GM18520 (cell line): ENCODE results near the gene OAT.
A peak's percentile ranks its signal among the peaks of the same experiment; 100 is the strongest.

ENCODE experiments used
- ATAC-seq: cut with Tn5 transposase; IDR thresholded peaks from one replicate; pipeline ENCODE4 v1.9.1; 2021; ENCODE audit not compliant: unreplicated experiment

The OAT gene

DNA sequence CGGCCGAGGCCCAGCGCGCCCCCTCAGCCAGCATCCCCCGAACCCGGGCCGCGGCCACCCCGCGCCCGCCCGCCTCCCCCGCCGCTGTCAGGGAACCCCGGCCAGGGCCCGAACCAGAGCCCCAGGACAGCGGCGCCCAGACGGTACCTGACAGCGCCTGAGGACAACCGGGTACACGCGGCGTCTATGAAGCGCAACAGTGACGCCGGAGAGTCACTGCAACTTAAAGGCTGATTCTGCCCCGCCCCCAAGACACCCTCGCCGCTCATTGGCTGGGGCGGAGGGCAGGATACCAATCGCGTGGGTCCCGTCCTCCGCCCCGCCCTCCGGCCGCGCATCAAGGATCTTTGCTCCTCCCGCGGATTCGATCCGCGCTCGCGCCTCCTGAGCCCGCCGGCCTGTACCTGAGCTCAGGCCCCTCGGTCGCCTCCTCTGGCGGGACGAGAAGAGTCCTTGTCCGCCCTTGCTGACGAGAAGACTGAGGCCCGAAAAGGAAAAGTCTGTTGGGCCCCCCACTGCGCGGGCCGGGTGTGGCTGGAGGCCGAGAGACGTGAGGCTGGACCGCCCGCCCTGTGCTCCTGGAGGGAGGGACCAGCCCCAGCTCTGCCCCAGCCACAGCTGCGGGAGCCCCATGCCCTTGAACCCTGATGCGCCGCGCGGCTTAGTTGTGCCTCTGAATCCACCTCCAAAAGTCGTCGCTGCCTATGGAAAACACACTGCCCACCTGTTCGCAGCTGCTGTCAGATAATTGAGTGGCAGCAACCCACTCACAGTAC lies at the start of gene OAT:
OAT (minus strand) TSS at position 198 of the 776 bp plus-strand sequence. CDS start 6,752 bp downstream, outside the sequence.
- peak; percentile 88 for ATAC-seq

DNA sequence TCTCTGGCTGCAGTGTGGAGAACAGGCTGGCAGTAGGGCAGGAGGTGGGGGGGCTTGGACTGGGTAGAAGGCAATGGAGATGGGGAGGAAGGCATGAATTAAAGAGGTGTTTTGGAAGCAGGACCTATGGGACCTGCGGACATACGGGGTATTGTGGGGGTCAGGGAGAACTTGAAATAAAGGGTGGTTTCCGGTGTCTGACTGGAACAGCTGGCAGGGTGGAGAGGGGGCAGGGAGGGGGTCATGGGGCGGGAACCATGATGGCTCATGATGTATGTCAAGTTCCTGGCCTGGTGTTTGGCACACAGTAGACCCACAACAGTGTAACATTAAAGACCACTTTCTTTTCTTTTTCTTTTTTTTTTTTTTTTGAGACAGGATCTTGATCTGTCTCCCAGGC lies 48.4 kb upstream of the OAT start:
- no peak for ATAC-seq

DNA sequence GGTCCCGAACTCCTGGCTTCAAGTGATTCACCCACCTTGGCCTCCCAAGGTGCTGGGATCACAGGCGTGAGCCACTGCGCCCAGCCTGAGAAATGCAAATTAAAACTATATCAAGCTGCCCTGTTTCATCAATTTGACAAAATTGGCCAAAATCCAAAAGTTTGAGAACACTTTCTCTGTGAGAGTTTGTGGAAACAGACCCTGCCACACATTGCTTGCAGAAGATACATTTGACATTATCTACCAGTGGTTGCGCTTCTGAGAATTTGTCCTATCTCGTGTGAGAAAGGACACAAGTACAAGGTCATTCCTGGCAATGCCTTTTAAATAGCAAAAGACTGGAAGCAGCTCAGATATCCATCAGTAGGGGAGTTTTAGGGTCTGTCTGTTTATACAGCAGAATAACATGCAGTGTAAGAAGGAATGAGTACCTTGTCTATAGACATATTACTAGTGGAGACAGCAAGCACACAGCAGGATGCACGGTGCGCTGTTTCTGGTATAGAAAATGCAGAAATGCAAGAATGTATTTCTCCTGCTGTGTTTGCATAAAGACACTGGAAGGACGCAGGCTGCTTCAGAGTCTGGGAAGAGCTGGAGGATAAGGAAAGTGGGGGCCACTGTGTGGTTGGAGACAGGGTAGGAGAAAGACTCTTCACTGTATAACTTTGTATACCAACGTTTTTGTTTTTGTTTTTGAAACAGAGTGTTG lies 47.2 kb upstream of the OAT start:
- ATAC-seq = no peak

DNA sequence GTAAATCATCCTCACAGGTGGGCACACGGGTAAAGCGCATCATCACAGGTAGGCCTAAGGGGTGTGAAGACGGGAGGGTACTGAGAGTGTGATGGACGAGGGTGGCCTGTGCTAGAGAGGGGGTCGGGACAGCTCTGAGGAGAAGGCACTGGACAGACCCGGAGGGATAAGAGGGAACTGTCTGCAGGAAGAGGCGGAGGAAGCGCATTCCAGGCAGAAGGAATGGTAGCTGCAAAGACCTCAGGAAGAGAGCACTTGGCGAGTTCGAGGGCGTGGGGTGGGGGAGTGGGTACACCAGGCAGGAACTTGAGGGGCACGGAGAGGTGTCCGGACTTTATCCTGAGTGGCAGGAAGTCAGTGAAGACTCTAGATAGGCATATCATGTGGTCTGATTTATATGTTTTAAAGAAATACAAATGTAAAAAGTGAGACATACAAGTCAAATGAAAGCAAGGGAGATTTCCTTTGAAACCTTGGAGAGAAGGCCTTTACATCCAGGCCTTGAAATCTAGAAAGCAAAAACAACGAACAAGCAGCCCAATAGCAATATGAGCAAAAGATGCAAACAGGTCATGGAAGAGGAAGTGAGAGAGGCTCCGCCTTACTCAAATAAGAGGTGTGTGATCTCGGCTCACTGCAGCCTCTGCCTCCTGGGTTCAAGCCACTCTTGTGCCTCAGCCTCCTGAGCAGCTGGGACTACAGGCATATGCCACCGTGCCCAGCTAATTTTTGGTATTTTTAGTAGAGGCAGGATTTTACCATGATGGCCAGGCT lies 46.5 kb upstream of the OAT start:
- ATAC-seq = no peak

DNA sequence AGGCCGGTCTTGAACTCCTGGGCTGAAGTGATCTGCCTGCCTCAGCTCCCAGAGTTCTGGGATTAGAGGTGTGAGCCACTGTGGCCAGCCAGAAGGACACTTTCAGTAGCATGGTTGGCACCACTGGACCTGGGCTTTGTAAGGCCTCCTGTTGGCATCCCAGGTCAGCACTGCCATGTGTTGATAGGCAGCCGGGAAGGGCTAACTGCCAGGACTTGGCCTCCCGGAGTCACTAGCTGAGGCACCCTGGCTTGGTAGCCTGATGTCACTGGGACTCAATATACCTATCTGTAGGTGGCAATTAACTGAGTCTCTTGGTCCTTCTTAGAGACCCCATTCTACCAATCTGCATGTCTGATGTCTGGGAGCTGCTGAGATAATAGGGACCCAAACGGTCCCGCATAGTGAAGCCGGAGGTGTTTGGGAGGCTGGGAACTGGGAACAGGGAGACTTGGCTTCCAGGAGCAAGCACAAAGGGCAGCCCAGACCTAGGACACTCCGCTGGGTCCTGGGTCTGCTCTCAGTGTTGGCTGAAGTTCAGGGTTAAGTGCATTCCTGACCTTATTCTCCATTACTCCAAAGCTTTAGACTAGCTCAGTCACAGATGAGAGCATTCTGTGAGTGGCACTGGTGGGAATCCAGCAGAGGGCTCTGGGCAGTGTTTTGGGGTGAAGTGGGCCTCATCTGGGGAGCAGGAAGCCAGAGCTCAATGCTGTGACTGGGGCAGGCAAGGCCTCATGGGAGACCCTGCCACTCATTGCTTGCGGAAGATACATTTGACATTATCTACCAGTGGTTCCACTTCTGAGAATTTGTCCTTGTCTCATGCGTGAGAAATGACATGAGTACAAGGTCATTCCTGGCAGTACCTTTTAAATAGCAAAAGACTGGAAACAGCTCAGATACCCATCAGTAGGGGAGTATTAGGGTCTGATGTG lies 45.6 kb upstream of the OAT start:
- ATAC-seq = no peak

DNA sequence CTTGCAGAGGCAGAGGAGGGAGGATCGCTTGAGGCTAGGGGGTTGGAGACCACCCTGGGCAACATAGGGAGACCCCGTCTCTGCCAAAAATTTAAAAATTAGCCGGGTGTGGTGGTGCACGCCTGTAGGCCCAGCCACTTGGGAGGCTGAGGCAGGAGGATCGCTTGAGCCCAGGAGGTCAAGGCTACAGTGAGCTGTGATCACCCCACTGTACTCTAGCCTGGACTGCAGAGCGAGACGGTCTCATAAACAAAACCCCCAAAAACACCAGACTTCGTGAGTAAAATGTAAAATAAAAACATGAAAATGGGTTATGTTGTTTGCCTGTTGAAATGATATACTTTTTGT lies 43.6 kb upstream of the OAT start:
- no peak for ATAC-seq

DNA sequence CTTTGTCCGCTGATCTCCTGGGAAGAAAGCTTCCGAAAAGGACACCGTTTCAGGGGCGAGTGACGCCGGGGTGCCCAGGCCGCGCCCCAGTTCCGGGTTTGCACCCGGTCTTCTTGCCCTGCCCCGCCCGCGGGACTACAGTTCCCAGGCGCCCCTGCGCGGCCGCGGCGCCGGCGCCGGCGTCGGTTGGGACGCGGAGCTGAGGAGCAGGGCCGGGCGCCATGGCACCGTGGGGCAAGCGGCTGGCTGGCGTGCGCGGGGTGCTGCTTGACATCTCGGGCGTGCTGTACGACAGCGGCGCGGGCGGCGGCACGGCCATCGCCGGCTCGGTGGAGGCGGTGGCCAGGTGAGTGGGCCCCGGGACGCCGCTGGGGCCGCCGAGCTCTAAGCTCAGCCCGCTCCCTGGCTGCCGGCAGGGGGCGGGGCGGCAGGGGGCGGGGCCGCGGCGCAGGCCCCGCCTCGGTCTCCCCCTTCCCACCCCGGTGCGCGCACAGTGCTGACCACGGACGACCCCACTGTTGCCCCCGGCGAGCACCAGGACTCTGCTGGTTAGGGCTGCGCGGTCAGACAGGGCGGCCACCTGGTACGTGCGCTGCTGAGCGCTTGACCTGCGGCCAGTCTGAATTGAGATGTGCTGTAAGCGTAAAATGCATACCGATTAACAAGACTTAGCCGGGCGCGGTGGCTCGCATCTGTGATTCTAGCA lies 43.1 kb upstream of the OAT start, which contains the start of gene LHPP:
LHPP (plus strand) TSS at position 182 of the 706 bp plus-strand sequence; CDS start at position 222, 40 bp downstream.
- peak; percentile 95 for ATAC-seq

DNA sequence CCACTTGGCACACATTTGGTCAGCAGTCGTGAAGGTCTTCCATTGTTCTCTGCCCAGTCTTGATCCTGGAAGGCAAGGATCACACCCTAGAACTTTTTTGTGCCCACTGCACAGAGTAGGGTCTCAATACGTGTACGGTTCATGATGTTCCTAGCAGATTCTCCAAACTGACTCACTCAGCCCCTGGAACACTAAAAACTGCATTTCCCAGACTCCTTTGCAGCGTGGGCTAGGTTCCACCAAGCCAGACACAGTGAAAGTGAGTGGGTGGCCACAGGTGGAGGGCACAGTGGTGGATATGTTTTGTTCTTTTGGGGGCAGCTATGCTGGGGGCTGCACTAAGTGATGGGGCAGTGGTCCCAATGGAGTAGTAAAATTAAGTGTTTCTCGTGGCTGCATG lies 41.4 kb upstream of the OAT start:
- ATAC-seq = no peak

DNA sequence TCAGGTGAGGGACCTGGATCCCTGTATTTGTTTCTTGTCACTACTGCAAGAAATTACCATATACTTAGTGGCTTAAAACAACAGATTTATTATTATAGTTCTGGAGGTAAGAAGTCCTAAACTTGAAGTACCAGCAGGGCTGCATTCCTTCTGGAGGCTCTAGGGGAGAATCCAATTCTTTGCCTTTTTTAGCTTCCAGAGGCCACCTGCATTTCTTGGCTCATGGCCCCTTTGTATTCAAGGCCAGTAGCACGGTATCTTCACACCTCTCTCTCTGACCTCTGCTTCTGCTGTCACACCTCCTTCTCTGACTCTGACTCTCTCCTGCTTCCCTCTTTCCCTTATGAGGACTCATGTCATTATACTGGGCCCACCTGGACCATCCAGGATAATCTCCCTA lies 40.7 kb upstream of the OAT start:
- ATAC-seq = no peak

DNA sequence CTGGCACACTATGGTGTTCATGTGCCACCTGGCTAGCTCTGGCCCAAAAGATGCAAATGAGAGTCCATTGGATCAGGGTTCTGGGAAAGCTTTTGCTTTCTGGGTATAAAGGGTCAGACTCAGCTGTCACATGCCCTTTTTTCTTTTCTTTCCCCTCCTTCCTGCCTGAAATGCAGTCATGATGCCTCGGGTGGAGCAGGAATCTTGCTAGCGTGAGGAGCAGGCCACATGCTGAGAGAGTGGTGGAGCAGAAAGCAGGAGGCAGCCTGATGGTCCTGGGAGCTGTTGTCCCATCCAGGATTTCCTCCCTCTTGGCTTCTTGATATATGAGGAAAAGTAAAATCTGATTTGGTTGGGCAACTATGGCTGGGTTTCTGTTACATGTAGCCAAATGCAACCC lies 40.2 kb upstream of the OAT start:
- no peak for ATAC-seq

DNA sequence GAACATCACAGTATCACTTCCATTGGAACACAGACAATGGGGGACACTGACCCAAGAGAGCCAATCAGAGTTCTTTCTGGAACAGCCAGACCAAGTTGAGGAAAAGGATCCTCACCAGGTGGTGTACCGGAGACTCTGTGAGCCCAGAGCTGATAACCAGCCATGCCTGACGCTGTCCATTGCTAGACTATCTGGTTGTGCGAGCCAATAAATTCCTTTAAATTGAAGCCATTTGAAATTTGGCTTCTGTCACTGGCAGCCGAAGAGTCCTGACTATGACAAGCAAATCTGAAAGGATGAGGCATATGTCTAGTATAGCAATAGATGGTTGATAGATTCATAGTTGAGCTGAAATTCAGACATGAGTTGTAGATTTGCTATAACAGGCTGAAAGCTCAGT lies 39.8 kb upstream of the OAT start:
- ATAC-seq = no peak

DNA sequence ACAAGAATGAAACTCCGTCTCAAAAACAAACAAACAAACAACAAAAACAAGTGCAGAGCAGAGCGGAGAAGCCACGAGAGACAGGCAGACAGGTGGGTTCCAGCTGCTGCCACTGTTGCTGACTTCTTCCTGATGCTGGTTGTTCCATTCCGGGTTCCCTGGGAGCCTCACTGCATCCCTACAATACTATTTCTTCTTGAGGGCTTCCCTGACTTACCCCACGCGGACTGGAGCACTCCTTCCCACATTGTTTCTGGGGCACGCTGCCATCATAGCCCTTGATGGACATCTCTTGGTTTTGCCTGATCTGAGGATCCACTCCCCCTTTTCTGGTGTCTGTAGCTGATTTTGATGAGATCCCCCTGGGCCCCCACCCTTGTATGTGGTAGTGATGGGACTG lies 36.7 kb upstream of the OAT start:
- ATAC-seq = no peak

DNA sequence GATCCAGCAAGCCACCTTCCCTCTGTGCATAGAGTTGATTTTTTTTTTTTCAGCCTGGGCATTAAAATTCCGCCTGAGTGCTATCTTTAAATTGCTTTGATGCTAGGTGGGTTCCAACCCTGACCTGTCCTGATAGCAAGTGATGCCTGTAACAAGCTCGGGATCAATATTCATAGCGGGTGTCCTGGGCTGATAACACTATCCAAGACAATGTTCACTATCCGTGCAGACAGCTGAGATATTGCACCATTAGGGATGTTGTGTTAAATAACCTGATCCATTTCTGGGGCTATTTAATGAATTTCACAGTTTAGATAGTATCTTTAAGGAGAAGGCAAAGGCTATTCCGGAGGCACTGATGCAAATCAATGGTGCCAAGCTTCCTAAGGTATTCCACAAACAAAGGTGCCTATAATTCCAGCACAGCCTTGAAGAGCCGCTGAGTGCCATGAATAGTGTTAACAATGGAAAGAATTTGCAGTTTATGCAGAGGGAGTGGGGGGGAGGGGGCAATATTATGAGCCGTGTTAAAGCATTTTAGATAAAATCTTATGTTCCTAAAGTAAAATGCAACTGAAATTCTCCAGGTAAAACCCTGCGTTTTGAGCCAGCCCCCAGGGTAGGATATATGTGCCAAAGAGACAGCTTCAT lies 35.4 kb upstream of the OAT start:
- ATAC-seq = no peak

DNA sequence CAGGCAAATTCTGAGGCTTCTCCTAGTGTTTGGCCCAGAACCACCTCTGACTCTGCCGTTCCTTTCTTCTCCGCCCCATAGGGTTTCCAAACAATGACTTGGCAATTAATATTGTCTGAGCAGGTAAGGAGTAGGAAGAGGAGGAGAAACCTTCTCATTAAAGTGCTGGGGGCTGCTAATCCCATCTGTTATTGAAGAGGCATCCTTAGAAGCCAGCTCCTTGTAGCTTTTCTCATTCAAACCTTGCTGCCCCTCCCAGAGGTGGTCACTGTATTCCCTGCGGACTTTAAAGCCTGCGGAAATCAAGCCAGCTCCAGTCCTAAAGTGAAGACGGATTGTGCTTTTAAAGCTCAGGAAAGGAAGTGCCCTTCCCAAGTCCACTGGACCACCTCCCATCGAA lies 32.6 kb upstream of the OAT start:
- ATAC-seq = no peak

DNA sequence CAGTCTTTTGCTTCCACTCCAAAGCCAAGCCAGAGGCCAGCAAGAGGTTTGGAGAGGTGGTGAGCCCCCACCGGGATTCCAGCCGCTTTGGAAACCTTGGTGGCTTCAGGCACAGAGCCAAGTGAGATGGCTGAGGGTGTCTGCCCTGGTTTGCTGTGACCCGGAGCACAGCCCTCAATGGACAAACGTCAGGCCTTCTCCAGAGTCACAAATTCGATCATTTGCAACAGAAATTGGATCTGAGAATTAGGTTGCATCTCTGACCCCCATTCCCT lies 32.0 kb upstream of the OAT start:
- no peak for ATAC-seq

DNA sequence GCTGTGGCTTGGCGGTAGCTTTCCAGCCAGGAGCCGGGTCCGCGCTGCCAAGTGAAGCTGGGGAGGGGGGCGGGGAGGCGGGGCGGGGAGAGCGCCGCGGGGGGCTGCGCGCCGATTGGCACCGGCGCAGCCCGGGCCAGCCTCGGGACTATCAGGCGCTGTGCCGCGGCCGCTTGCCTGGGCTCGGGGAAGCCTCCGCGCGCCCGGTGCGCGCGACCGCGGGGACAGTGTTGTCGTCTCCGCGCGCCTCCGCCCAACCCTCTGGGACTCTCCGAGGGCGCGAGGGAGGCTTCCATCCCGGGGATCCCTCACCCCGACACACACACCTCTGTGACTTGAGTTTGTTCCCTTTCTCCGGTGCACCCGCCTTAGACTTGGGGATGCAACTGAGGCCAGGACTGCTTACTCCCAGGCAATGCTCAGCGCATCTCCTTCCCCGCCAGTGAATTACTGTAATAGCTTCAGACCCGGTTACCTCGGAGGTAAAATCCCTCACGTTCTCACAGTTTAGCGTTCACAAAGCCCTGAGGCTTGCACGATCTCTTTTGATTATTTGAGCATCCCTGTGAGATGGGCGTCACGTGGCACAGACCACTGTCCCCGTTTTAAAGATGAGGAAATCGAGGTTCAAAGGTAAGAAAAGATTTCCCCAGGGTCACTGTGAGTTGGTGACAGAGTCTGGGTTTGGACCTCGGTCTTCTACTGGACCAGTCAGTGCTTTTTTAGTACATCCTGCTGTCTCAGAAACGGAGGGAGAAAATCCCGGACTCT lies 31.5 kb upstream of the OAT start, which contains the start of gene NKX1-2:
NKX1-2 (minus strand) TSS at position 24 of the 771 bp plus-strand sequence. CDS start 92 bp downstream, outside the sequence.
- ATAC-seq = no peak

DNA sequence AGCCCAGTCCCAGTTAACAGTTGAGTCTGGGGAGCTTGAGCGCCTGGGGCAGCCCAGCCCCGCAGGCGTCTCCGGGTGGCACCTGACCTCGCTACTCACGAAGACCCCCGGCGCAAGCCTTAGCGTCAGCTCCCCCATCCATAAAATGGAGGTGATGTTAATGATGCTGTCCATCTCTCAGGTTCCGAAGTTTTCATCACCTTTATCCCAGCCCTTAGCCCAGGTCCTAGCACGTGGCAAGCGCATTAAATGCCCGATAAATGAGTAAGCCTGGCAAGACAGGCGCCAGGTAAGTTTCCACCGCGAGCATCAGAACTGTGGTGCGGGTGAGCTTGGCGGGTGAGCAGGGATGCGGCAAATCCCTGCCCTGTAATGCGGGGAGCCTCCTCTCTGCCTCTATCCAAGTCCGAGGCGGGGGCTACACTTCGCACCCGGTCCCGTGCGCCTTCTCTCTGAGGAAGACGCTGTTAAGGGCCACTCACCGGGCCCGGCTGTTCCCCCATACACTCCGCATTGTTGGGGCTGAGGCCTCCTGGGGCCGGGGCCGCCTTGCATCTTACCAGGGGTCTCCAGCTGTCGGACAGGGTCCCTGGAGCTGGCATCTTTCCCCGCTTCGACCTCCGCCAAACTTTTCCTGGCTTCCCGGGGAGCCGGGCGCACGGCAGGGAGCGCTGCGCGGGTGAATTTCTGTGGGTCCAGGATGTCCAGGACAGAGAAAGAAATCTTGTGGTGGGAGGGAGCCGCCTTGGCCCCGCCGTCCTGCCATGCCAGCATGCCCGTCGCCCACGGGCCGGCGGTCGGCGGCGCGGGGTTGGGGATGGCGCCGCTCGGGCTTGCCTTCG lies 30.7 kb upstream of the OAT start:
- no peak for ATAC-seq

DNA sequence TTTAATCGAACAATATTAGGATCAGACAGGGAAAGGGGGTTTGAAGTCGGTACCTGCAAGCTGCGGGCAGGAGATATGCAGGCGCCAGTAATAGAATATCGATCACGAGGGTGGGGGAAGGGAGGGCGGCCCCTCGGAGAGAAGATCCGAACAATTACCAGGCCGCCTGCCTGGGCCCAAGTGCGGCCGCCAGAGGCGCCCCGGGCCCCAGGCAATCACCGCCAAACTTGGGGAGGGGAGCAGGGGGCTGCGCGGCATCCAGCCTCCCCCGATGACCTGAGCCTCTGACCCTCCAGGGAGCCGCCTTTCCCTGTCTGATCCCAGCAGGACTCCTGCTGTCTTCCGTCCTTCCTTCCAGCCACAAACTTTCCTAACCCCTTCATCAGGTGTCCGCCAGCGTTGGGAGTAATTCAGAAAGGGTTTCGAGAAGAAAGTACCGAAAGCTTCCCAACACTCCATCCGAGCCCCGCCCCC lies 30.0 kb upstream of the OAT start:
- ATAC-seq = no peak
